Measurements from ENCODE around the gene XRCC3.

The XRCC3 gene

GRCh38 chr14:103735022-103735421, 19.8 kb upstream of the XRCC3 start:
- TF ChIP-seq ZFX (IDR thresholded peaks at IDR 0.05) (no peak), CTCF (conservative IDR thresholded peaks at IDR 0.05) (no peak)
- peak overlapping the region; percentile 74 for H3K27ac ChIP-seq

- no peak for TF ChIP-seq ZFX (IDR thresholded peaks at IDR 0.05)
- no peak for TF ChIP-seq CTCF (conservative IDR thresholded peaks at IDR 0.05)
- H3K27ac ChIP-seq: peak overlapping the region; percentile 96; the same call in 1 of the 2 replicates
Measured at GRCh38 chr14:103734081-103734888, 19.0 kb upstream of the XRCC3 start.

GRCh38 chr14:103733651-103734050, 18.4 kb upstream of the XRCC3 start:
- TF ChIP-seq ZFX (IDR thresholded peaks at IDR 0.05): no peak
- no peak for TF ChIP-seq CTCF (conservative IDR thresholded peaks at IDR 0.05)
- H3K27ac ChIP-seq: peak overlapping the region; percentile 96

- no peak for TF ChIP-seq CTCF (conservative IDR thresholded peaks at IDR 0.05)
- TF ChIP-seq ZFX (IDR thresholded peaks at IDR 0.05): no peak
- peak overlapping the region; percentile 96 for H3K27ac ChIP-seq
Measured at GRCh38 chr14:103732868-103733620, 17.8 kb upstream of the XRCC3 start.

GRCh38 chr14:103731916-103732867, 16.9 kb upstream of the XRCC3 start:
- H3K27ac ChIP-seq: peak overlapping the region; percentile 96
- TF ChIP-seq ZFX (IDR thresholded peaks at IDR 0.05) (no peak), CTCF (conservative IDR thresholded peaks at IDR 0.05) (no peak)

GRCh38 chr14:103731481-103731880, 16.2 kb upstream of the XRCC3 start:
- TF ChIP-seq ZFX (IDR thresholded peaks at IDR 0.05) (no peak), CTCF (conservative IDR thresholded peaks at IDR 0.05) (no peak)
- peak overlapping the region; percentile 96 for H3K27ac ChIP-seq
